Activated naive CD4-positive, alpha-beta T cell treated with anti-CD3 and anti-CD28 coated beads, Interleukin-2, amount 50 U/mL, for 24 hours (primary cell): ENCODE results near the gene TJP1.

ENCODE experiments used
- H3K27ac Mint-ChIP-seq: one replicate; pipeline ENCODE4 v1.8.0; 2021; ENCODE audit warnings: mild to moderate bottlenecking, mixed read lengths
- H3K27me3 Mint-ChIP-seq: one replicate; pipeline ENCODE4 v1.8.0; 2021; ENCODE audit warnings: mixed read lengths
- H3K36me3 Mint-ChIP-seq: one replicate; pipeline ENCODE4 v1.8.0; 2021; ENCODE audit warnings: mixed read lengths
- H3K4me1 Mint-ChIP-seq: one replicate; pipeline ENCODE4 v1.8.0; 2021; ENCODE audit warnings: mixed read lengths
- H3K4me3 Mint-ChIP-seq: one replicate; pipeline ENCODE4 v1.8.0; 2021; ENCODE audit warnings: mild to moderate bottlenecking, mixed read lengths
- H3K9me3 Mint-ChIP-seq: one replicate; pipeline ENCODE4 v1.8.0; 2021; ENCODE audit warnings: mixed read lengths

The TJP1 gene

DNA sequence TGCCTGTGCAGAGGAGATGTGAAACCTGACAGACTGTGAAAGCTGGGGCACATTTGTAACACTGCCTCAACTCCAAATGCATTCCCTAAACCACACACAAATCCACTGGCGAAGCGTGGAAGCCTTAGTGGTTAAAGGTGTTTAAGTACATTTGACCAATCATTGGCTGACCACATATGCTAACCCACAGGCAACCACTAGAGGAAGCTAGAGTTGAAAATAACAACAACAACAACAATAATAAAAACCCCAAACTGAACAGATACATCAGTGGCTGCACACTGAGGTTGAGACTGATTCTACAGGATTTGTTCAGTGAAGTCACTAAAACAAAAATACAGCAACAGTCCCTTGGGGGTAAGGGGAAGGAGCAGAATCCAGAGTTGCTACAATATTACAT lies 129.7 kb downstream of the TJP1 start:
- no peaks in the 10 kb centered on the region for H3K4me1 Mint-ChIP-seq
- H3K9me3 Mint-ChIP-seq: peaks cover 15% of the 10 kb centered on the region
- H3K27ac Mint-ChIP-seq: no peak overlapping the region
- no peak overlapping the region for H3K4me3 Mint-ChIP-seq
- peaks cover 2% of the 10 kb centered on the region for H3K27me3 Mint-ChIP-seq
- H3K36me3 Mint-ChIP-seq: no peaks in the 10 kb centered on the region

GRCh38 chr15:29690765-29691475 lies 131.3 kb downstream of the TJP1 start:
- Mint-ChIP-seq H3K27ac (no peak overlapping the region), H3K4me1 (no peaks in the 10 kb centered on the region), H3K36me3 (no peaks in the 10 kb centered on the region), H3K9me3 (peaks cover 15% of the 10 kb centered on the region), H3K4me3 (no peak overlapping the region), H3K27me3 (peaks cover 2% of the 10 kb centered on the region)

GRCh38 chr15:29689287-29689986 lies 132.8 kb downstream of the TJP1 start:
- peaks cover 4% of the 10 kb centered on the region for H3K27me3 Mint-ChIP-seq
- H3K36me3 Mint-ChIP-seq: no peaks in the 10 kb centered on the region
- H3K9me3 Mint-ChIP-seq: peaks cover 11% of the 10 kb centered on the region
- no peaks in the 10 kb centered on the region for H3K4me1 Mint-ChIP-seq
- no peak overlapping the region for H3K27ac Mint-ChIP-seq
- H3K4me3 Mint-ChIP-seq: no peak overlapping the region

DNA sequence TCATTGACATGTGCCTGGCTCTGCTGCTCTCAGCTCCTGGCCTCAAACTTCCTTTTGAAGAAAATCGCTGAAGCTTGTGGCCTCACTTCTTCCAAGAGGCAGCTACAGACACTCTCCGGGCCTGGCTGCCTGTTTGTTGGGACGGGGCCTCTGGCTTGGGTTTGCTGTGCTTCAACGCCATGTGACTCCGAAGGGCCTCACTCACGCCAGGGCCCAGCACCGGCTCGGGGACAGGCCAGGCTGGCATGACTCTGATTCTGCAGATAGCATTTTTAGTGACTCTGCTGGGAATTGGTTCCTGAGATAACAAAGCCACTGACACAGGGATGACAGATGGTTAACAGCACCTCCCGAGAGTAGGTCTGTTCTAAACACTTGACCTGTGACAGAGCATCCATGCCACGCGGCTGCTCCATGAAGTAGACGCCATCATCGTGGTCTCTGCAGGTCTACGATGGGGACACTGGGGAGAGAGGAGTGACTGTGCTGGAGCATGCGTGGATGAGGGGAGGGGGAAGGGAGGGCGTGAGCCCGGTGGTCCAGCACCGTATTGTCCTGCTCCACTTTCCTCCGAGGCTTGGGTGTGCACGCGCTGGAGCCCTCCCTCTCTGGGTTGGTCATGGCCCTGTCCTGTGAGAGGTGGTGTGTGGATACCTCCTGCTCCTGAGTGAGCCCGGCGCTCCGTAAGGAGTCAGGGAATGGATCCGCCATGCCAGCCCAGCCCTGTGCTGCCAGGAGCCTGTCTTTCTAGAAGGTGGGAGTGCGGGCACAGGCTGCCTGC lies 133.6 kb downstream of the TJP1 start:
- peaks cover 4% of the 10 kb centered on the region for H3K27me3 Mint-ChIP-seq
- H3K27ac Mint-ChIP-seq: no peak overlapping the region
- H3K4me3 Mint-ChIP-seq: no peak overlapping the region
- H3K36me3 Mint-ChIP-seq: no peaks in the 10 kb centered on the region
- H3K9me3 Mint-ChIP-seq: peaks cover 4% of the 10 kb centered on the region
- H3K4me1 Mint-ChIP-seq: no peaks in the 10 kb centered on the region

- Mint-ChIP-seq H3K27ac (no peak overlapping the region), H3K4me1 (no peaks in the 10 kb centered on the region), H3K27me3 (peaks cover 4% of the 10 kb centered on the region), H3K4me3 (no peak overlapping the region), H3K36me3 (no peaks in the 10 kb centered on the region), H3K9me3 (no peaks in the 10 kb centered on the region)
These were observed 134.2 kb downstream of the TJP1 start for GRCh38 chr15:29687939-29688505.

DNA sequence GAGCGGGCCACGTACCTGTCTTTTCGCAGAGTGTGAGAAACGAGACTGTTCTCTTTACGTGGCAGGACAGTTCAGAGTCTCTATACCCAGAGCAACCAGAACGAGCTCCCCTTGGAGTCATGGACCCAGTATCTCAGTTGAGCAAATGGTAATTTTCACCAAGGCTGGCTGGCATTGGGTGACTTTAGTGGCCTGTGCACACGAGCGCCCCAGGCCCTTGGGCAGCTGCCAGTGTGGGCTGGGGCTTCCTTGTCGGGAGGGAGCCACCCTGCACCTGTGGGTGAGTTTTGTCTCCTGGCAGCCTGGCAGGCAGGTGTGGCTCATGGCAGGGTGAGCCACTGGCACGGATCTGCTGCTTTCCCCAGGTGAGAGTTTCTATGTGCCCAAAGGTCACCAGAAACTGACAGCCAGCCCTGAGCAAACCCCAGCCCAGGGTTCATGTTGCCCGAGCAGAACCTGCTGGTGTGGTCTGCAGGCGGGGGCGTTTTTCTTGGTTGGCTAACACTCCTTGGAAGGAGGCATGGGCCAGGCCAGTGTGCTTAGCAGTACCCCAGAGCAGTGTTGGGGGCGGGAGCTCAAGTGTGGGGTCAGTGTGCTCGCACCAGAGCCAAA lies 135.0 kb downstream of the TJP1 start:
- H3K4me1 Mint-ChIP-seq: no peaks in the 10 kb centered on the region
- H3K27me3 Mint-ChIP-seq: peaks cover 4% of the 10 kb centered on the region
- no peak overlapping the region for H3K27ac Mint-ChIP-seq
- H3K9me3 Mint-ChIP-seq: no peaks in the 10 kb centered on the region
- no peaks in the 10 kb centered on the region for H3K36me3 Mint-ChIP-seq
- no peak overlapping the region for H3K4me3 Mint-ChIP-seq

GRCh38 chr15:29686445-29687203 lies 135.6 kb downstream of the TJP1 start:
- no peak overlapping the region for H3K27ac Mint-ChIP-seq
- no peaks in the 10 kb centered on the region for H3K4me1 Mint-ChIP-seq
- H3K4me3 Mint-ChIP-seq: no peak overlapping the region
- H3K36me3 Mint-ChIP-seq: no peaks in the 10 kb centered on the region
- peaks cover 4% of the 10 kb centered on the region for H3K27me3 Mint-ChIP-seq
- no peaks in the 10 kb centered on the region for H3K9me3 Mint-ChIP-seq

DNA sequence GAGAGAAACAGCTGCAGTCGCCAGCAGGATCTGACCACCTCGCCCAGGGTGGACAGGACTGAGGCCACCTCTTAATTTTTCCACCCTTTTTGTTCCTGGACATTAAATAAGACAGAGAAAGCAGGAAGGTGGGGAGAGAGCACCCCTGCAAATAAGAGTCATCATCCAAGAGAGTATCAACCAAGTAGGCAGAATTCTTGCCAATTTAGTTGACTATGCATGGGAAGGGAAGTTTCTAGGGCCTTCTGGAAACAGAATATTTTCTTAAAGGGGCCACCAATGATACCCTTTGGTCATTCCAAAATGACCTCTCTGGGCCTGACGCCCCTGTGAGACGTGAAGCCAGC lies 136.2 kb downstream of the TJP1 start:
- no peaks in the 10 kb centered on the region for H3K9me3 Mint-ChIP-seq
- H3K4me1 Mint-ChIP-seq: no peaks in the 10 kb centered on the region
- H3K4me3 Mint-ChIP-seq: no peak overlapping the region
- H3K36me3 Mint-ChIP-seq: no peaks in the 10 kb centered on the region
- H3K27ac Mint-ChIP-seq: no peak overlapping the region
- H3K27me3 Mint-ChIP-seq: peaks cover 2% of the 10 kb centered on the region

DNA sequence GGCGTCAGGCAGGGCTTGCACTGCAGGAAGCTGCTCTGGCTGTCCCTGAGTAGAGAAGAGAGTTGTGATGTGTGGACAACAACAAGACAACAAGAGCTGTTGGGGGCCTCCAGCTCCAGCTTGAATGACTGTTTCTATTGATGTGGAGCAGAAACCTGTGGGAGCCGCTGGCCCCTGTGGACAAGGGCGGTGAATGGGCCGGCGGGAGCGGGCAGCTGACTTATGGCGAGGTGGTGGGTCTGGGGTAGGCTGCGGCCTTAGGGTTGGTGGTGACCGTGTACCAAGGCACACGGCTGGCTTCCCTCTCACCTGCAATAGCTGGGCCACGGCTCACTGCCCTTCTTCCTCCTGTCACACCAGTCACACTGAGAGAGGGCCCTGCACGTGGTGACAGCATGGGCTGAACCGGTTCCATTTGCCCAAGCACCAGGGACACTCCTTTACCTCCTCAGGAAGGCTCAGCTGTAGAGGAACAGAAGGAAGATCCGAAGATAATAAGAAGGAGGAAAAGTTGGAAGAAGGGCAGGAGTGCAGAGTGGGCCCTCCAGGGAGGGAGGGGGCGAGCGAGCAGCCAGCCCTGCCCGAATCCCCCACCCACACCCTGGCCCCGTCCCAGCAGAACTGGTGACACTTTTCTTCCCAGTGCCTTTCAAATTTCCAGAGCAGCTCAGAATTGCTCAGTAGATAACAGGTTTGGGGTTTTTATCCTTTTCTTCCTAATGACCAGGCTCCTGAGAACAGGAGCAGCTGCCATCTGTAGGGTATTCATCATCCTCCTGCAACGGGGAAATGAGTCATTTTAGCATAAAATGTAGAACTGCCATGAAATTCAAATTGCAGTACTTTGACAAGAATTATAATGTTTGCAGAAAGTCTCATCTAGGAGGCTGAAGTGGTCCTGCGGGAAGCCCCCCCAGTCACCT lies 136.9 kb downstream of the TJP1 start:
- no peaks in the 10 kb centered on the region for H3K36me3 Mint-ChIP-seq

GRCh38 chr15:29682781-29683180 lies 139.5 kb downstream of the TJP1 start:
- Mint-ChIP-seq H3K4me3 (no peak overlapping the region), H3K27me3 (peaks cover 7% of the 10 kb centered on the region), H3K4me1 (no peaks in the 10 kb centered on the region), H3K9me3 (no peaks in the 10 kb centered on the region), H3K36me3 (no peaks in the 10 kb centered on the region), H3K27ac (no peak overlapping the region)

More for the DNA sequence above, 136.9 kb downstream of the TJP1 start:
- Mint-ChIP-seq H3K27ac (no peak overlapping the region), H3K4me3 (no peak overlapping the region), H3K9me3 (no peaks in the 10 kb centered on the region), H3K4me1 (no peaks in the 10 kb centered on the region), H3K27me3 (peaks cover 2% of the 10 kb centered on the region)

- no peak overlapping the region for H3K27ac Mint-ChIP-seq
- H3K4me1 Mint-ChIP-seq: no peaks in the 10 kb centered on the region
- H3K27me3 Mint-ChIP-seq: peaks cover 10% of the 10 kb centered on the region
These were observed 139.9 kb downstream of the TJP1 start for GRCh38 chr15:29682361-29682760.

DNA sequence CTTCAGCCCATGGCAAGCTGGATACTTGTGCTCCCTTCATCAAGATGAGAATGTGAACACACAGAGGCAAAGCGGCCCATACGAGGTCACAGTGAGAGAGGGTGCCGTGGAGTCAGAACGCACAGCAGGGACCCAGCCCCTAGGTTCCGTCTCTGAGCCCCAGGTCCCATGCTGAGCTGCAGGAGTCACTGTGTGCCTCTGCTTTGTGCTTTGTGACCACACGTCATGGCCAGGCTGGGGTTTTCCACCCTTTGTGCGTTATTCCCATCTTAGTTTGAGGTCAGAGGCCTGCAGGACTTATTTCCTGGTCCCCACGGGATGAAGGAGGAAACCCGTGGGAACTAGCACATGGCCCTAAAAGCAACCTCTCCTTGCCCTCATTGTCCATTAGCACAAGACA lies 140.3 kb downstream of the TJP1 start:
- H3K9me3 Mint-ChIP-seq: no peaks in the 10 kb centered on the region
- no peaks in the 10 kb centered on the region for H3K4me1 Mint-ChIP-seq
- H3K36me3 Mint-ChIP-seq: no peaks in the 10 kb centered on the region
- H3K27me3 Mint-ChIP-seq: peaks cover 14% of the 10 kb centered on the region
- no peak overlapping the region for H3K4me3 Mint-ChIP-seq
- H3K27ac Mint-ChIP-seq: no peak overlapping the region

More at GRCh38 chr15:29682361-29682760, 139.9 kb downstream of the TJP1 start:
- Mint-ChIP-seq H3K4me3 (no peak overlapping the region), H3K9me3 (no peaks in the 10 kb centered on the region), H3K36me3 (no peaks in the 10 kb centered on the region)

- Mint-ChIP-seq H3K27me3 (peaks cover 18% of the 10 kb centered on the region), H3K4me3 (no peak overlapping the region), H3K4me1 (no peaks in the 10 kb centered on the region), H3K9me3 (no peaks in the 10 kb centered on the region), H3K27ac (no peak overlapping the region), H3K36me3 (no peaks in the 10 kb centered on the region)
These were observed 141.0 kb downstream of the TJP1 start for GRCh38 chr15:29681166-29681845.
